Activated naive CD8-positive, alpha-beta T cell treated with anti-CD3 and anti-CD28 coated beads for 36 hours (primary cell): ENCODE data around the gene LRRC4C. TPM values are rescaled to one million over a fixed set of nuclear protein-coding genes. Genes with fewer than 3 reads are reported as not detected.
"Not testable (repeated sequence)": the region's sequence is repeated elsewhere in the genome, so short reads cannot be mapped to it uniquely, and the experiment has no call there.

Experiments used
- DNase-seq: peaks from one replicate; pipeline ENCODE4 v3.0.0; 2021
- H3K27ac Mint-ChIP-seq: one replicate; pipeline ENCODE4 v1.8.0; 2022; ENCODE audit warnings: mild to moderate bottlenecking, moderate library complexity, mixed read lengths
- H3K27me3 Mint-ChIP-seq: one replicate; pipeline ENCODE4 v1.8.0; 2022; ENCODE audit warnings: mild to moderate bottlenecking, mixed read lengths
- H3K36me3 Mint-ChIP-seq: one replicate; pipeline ENCODE4 v1.8.0; 2021; ENCODE audit warnings: mild to moderate bottlenecking, mixed read lengths
- H3K4me1 Mint-ChIP-seq: one replicate; pipeline ENCODE4 v1.8.0; 2021; ENCODE audit warnings: mixed read lengths
- H3K4me3 Mint-ChIP-seq: one replicate; pipeline ENCODE4 v1.8.0; 2022; ENCODE audit warnings: mild to moderate bottlenecking, moderate library complexity, mixed read lengths
- H3K9me3 Mint-ChIP-seq: one replicate; pipeline ENCODE4 v1.8.0; 2022; ENCODE audit warnings: mixed read lengths
- total RNA-seq, 2 experiments: library from RNA; stranded (reverse); gene quantifications; one replicate each; pipeline ENCODE4 v1.2.3, GENCODE V29; 2021

LRRC4C gene
- total RNA-seq, 2 experiments from 2014 or later, result not detected

DNA sequence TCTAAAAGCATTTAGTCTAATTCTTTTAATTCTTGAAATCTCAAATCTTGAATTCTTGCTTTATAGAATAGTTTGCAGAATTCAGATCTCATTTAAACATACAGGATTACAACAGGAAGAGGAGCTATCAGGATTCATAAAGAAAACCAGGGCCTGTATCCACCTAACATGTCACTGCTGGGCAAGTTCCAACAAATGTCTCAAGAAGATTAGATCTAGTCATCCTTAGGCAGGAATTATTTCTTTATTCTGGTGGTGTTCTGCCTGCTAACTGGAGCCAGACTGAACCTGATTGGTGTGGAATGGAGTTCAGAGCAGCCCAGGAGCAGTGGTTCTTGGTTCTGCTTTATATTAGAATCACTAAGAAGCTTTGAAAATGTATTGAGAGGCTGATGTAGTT lies 500.7 kb downstream of the LRRC4C start:
- Mint-ChIP-seq H3K4me3 (no peak overlapping the region), H3K36me3 (no peaks in the 10 kb centered on the region), H3K9me3 (no peaks in the 10 kb centered on the region), H3K27ac (no peak overlapping the region), H3K27me3 (no peaks in the 10 kb centered on the region), H3K4me1 (no peaks in the 10 kb centered on the region)
- no peak for DNase-seq

DNA sequence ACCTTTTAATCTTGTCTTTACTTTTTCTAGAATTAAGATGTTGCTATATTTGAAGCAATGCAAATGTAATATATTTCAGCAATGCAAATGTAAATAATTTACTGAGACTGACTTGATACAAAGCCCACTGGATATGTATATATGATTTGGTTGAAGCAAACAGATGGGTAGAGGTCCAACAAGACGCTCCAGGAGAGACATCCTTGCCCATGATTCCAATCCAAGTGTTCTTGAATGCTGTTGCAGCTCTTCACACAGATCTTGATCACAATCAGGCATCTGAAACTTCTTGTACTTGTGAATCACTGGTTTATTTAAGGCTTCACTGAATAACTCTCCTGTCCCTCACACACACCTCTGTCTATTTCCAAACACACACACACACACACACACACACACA lies 507.0 kb downstream of the LRRC4C start:
- H3K9me3 Mint-ChIP-seq, result peaks cover 10% of the 10 kb centered on the region

DNA sequence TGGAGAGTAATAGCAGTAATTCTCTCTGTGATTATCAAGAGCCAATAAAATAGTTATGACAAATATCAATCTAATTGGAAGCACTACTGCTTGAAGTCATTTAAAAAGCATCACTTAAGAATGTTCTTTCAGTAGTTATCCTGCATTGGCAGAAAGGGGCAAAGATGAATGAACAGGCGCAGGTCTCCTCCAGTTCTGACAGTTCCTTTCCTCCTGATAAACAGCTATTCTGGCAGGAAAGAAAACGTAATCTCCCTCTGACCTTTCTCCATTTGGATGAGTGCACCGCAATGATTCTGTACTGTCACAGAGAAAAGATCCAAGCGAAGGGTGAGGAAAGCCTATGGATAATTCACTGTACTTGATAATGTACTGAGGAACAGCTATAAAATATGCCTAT lies 521.5 kb downstream of the LRRC4C start:
- Mint-ChIP-seq H3K36me3 (no peaks in the 10 kb centered on the region), H3K4me3 (no peak overlapping the region), H3K27ac (no peak overlapping the region), H3K27me3 (no peaks in the 10 kb centered on the region), H3K4me1 (no peaks in the 10 kb centered on the region), H3K9me3 (peaks cover 13% of the 10 kb centered on the region)
- DNase-seq, result no peak

More for the DNA sequence above, 507.0 kb downstream of the LRRC4C start:
- no peak overlapping the region for H3K4me3 Mint-ChIP-seq
- no peaks in the 10 kb centered on the region for H3K27me3 Mint-ChIP-seq
- no peaks in the 10 kb centered on the region for H3K36me3 Mint-ChIP-seq
- no peaks in the 10 kb centered on the region for H3K4me1 Mint-ChIP-seq
- H3K27ac Mint-ChIP-seq, result no peak overlapping the region
- no peak for DNase-seq

DNA sequence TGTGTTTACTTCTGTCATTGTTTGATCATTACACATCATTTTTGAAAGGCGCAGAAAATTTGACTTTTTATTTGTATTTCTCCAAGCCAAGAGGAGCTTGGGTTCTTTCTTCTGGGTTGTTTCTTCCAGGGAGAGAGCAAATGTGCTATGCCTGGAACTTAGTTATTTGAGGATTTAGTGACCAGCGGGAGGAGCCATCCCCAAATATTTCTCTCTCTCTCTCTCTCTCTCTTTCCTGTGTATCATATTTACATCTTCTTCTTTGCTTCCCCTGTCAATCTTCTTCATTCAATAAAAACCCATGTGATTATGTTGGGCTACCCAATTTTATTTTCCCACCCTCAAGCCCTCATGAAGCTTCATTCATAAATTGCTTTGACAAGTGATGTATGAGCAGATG lies 534.5 kb downstream of the LRRC4C start:
- Mint-ChIP-seq H3K4me1 (no peaks in the 10 kb centered on the region), H3K27ac (no peak overlapping the region), H3K27me3 (no peaks in the 10 kb centered on the region), H3K36me3 (no peaks in the 10 kb centered on the region), H3K9me3 (peaks cover 2% of the 10 kb centered on the region), H3K4me3 (no peak overlapping the region)
- DNase-seq, result no peak

DNA sequence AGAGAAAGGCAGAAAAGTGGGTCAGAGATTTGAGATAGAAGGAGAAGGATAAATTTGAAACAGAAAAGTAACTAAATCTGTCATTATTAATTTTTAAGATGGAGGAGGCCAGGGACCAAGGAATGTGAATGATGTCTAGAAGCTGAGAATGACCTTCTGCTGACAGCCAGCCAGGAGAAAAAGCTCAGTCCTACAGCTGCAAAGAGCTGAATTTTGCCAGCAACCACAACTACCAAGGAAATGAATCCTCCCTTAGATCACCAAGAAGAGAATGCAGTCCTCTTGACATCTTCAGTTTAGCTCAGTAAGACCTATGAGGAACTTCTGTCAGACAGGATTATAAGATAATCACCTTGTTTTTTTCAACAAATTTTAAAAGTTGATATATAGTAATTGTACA lies 538.2 kb downstream of the LRRC4C start:
- Mint-ChIP-seq H3K4me3 (no peak overlapping the region), H3K27ac (no peak overlapping the region), H3K9me3 (peaks cover 5% of the 10 kb centered on the region), H3K4me1 (no peaks in the 10 kb centered on the region), H3K27me3 (no peaks in the 10 kb centered on the region), H3K36me3 (no peaks in the 10 kb centered on the region)
- no peak for DNase-seq

DNA sequence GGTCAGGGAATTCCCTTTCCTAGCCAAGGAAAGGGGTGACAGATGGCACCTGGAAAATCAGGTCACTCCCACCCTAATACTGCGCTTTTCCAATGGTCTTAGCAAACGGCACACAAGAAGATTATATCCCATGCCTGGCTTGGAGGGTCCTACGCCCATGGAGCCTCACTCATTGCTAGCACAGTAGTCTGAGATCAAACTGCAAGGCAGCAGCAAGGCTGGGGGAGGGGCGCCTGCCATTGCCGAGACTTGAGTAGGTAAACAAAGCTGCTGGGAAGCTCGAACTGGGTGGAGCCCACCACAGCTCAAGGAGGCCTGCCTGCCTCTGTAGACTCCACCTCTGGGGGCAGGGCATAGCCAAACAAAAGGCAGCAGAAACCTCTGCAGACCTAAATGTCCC lies 548.7 kb downstream of the LRRC4C start:
- H3K27me3 Mint-ChIP-seq, H3K9me3 Mint-ChIP-seq, H3K36me3 Mint-ChIP-seq, H3K27ac Mint-ChIP-seq, H3K4me1 Mint-ChIP-seq, DNase-seq, H3K4me3 Mint-ChIP-seq: not testable (repeated sequence)

DNA sequence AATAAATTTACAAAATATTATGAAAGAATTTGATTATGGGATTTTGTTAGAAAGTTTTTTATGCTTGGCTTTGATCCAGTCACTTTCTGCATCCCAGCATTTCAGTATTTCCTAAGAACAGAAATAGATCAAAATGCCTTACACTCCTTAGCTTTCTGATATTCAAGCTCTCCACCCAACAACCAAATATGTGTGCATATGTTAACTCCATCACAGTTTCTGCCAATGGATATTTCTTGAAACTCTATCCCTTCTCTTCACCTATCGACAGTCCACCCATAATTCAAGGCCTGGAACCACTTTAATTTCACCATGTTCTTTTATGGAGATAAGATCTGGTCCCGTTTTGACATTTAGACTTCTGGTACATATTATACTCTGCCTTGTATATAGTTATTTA lies 565.0 kb downstream of the LRRC4C start:
- Mint-ChIP-seq H3K27me3 (no peaks in the 10 kb centered on the region), H3K4me3 (no peak overlapping the region), H3K9me3 (peaks cover 5% of the 10 kb centered on the region), H3K36me3 (no peaks in the 10 kb centered on the region), H3K4me1 (no peaks in the 10 kb centered on the region), H3K27ac (no peak overlapping the region)
- DNase-seq, result no peak

DNA sequence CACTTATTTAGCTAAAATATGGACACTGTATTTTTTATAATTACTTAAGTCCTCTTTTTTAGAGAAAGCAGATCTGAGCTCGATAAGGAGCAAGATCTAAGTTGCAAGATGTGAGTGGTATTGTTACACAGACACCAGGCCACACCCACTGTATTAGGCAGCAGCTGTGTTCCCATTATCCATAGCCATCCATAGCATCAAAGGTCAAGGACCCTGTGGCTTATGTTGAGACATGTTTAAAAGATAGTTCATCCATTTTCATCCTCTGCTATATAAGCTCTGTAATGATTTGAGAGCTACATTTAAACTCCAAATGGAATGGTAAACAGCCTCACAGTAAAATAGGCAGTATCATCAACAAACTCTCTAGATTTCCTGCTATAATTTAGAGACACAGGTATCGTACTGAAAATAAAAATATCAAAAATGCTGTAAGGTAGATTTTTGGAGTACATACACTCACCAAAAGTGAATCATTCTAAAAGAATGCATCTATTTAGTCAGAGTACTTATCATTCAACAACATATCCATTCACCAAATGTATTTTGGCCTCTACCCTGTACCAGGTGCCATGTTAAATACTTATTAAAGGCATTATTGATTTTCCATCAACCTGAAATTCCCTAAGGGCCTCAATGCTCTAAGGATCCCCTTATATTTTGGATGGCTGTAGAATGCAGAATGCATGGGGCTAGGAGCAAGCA lies 574.0 kb downstream of the LRRC4C start:
- Mint-ChIP-seq H3K9me3 (peaks cover 5% of the 10 kb centered on the region), H3K4me1 (no peaks in the 10 kb centered on the region), H3K27ac (no peak overlapping the region), H3K4me3 (no peak overlapping the region), H3K36me3 (no peaks in the 10 kb centered on the region), H3K27me3 (no peaks in the 10 kb centered on the region)
- DNase-seq, result no peak

DNA sequence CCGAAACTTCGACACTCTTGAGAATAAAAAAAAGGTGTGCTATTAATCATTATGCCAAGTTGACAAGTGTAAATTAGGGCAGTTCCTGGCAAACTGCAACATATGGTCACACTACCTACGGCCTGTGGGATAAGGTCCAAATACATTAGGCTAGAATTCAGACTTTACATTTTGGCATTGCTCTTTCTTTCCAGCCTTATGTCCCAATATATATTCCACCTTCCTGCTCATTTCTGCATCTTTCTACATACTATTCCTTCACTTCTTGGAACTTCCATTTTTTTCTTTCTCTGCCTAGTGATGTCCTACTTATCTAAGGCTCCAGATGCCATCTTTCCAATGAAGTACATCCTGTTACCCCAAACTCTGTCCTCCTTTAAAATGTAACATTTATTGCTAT lies 577.2 kb downstream of the LRRC4C start:
- Mint-ChIP-seq H3K27ac (no peak overlapping the region), H3K4me1 (no peaks in the 10 kb centered on the region), H3K9me3 (peaks cover 6% of the 10 kb centered on the region), H3K27me3 (no peaks in the 10 kb centered on the region), H3K4me3 (no peak overlapping the region), H3K36me3 (no peaks in the 10 kb centered on the region)
- DNase-seq, result no peak

DNA sequence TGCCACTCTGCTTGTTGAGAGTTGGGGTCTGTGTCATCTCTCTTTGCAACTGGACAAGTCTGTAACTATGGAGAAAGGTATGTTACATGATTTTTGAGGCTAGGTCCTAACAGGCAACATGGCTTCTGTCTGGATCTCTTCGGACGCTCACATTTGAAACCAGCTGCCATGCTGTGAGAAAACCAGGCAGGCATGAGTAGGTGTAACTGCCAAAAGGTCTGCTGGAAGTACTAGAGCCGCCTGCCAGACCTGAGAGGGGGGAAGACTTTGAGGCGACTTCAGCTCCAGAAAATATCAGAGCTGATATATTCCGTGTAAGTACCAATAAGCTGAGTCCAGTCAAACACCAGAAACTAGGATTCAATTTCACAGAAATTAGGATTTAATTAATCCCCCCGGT lies 579.5 kb downstream of the LRRC4C start:
- no peak overlapping the region for H3K27ac Mint-ChIP-seq
- H3K36me3 Mint-ChIP-seq, result no peaks in the 10 kb centered on the region
- H3K27me3 Mint-ChIP-seq, result no peaks in the 10 kb centered on the region
- H3K4me3 Mint-ChIP-seq, result no peak overlapping the region
- no peak for DNase-seq
- no peaks in the 10 kb centered on the region for H3K4me1 Mint-ChIP-seq
- peaks cover 8% of the 10 kb centered on the region for H3K9me3 Mint-ChIP-seq

DNA sequence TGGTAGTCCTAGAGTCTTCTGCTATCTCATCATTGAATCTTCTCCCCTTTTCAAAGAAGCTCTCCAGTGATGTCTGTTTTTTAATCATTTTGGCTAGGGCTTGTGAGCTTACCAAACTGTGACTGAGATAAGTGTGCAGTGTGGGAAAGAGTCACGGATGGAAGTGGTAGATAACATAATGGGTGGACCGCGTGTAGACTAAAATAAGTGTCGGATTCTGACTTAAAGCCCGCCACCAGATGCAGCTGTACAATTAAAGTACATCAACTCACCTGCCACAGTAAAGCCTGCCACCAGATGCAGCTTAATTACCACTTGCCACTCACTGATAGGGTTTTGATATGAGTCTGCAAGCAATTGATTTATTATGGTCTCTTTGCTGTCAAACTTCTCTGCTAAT lies 581.5 kb downstream of the LRRC4C start:
- no peak for DNase-seq
- no peak overlapping the region for H3K4me3 Mint-ChIP-seq
- no peak overlapping the region for H3K27ac Mint-ChIP-seq
- H3K9me3 Mint-ChIP-seq, result peaks cover 12% of the 10 kb centered on the region
- no peaks in the 10 kb centered on the region for H3K27me3 Mint-ChIP-seq
- no peaks in the 10 kb centered on the region for H3K36me3 Mint-ChIP-seq
- no peaks in the 10 kb centered on the region for H3K4me1 Mint-ChIP-seq

DNA sequence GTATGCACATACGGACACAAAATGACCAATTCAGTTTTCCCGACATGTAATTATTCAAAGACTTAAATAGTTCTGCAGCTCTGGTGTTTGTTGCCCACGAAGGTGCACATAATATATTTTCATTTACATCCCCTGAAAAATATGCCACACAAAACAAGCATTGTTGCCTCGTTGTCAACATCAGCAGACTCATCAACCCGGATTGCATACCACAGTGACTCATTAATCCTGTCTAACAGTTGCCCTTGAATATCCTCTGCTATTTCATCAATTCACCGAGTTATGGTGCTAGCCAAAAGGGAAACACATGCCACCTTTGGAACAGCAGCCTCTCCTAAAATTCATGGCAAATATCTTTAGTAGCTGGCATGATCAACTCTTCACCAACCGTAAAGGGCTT lies 582.2 kb downstream of the LRRC4C start:
- DNase-seq, result no peak
- Mint-ChIP-seq H3K9me3 (peaks cover 11% of the 10 kb centered on the region), H3K4me3 (no peak overlapping the region), H3K36me3 (no peaks in the 10 kb centered on the region), H3K27ac (no peak overlapping the region), H3K27me3 (no peaks in the 10 kb centered on the region), H3K4me1 (no peaks in the 10 kb centered on the region)

DNA sequence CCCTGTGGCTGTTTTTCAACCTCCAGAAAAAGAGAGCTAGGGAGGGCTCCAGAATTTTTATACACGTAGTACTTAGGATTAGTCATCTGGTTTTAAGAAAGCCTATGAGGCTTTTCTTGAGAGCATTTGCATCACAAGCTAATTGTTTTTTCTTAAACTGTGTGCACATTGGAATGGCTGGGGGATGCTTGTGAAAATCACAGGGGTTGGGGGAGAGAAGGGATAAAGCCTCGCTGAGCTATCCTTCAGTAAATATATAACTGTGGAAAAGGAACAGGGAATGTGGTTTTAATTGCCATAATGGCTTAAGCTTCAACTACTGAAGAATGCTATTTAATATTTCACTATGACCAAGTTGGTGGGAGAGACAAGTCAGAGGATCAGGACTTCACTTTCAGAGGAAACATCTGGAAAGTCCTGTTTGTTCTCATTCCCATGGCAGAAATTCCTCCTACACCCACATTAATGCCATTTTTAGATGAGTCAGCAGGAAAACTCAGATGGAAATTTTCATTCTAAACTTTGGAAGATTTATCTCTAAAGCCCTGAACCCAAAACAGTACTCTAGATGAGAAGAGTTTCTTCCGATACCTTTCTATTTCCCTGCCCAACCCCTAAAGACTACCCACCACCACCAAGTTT lies 591.3 kb downstream of the LRRC4C start:
- H3K36me3 Mint-ChIP-seq, result no peaks in the 10 kb centered on the region
- H3K4me1 Mint-ChIP-seq, result no peaks in the 10 kb centered on the region
- no peak overlapping the region for H3K4me3 Mint-ChIP-seq
- H3K27me3 Mint-ChIP-seq, result no peaks in the 10 kb centered on the region
- H3K27ac Mint-ChIP-seq, result no peak overlapping the region
- DNase-seq, result no peak
- peaks cover 13% of the 10 kb centered on the region for H3K9me3 Mint-ChIP-seq

DNA sequence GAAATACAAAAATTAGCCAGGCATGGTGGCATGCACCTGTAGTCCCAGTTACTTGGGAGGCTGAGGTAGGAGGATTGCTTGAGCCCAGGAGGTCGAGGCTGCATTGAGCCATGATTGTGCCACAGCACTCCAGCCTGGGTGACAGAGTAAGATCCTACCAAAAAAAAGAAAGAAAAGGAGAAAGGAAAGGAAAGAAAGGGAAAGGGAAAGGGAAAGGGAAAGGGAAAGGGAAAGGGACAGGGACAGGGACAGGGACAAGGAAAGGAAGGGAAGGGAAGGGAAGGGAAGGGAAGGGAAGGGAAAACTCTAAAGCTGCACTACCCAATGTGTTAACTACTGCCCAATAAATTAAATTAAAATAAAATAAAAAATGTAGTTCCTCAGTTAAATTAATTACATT lies 601.7 kb downstream of the LRRC4C start:
- not testable (repeated sequence) for H3K27ac Mint-ChIP-seq, H3K27me3 Mint-ChIP-seq, H3K36me3 Mint-ChIP-seq, H3K9me3 Mint-ChIP-seq, H3K4me1 Mint-ChIP-seq, DNase-seq, H3K4me3 Mint-ChIP-seq

DNA sequence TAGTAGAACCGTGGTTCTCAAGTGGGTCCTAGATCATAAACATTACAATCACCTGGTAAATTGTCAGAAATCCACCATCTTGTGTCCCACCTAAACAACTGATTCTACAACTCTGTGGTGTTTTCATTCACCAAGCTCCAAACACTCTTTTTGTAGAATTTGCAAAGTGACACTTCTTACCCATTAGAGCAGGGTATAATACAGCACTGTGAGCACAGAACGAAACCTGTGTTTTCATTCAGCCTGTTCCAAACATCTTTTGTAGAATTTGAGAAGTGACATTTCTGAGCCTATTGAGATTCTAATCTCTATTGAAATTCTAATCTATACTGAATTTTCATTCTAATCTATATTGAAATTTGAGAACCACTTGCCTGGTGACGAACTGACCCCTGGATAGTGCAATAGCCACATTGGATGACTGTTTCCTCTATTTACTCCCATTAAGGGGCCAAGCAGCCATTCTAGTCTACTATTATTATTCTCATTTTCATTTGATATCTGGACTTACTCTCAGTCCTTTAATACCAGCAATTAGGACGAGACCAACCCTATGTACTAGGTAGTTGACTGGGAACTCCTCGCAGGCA lies 616.6 kb downstream of the LRRC4C start:
- H3K9me3 Mint-ChIP-seq, result peaks cover 15% of the 10 kb centered on the region
- H3K4me3 Mint-ChIP-seq, result no peak overlapping the region
- H3K36me3 Mint-ChIP-seq, result no peaks in the 10 kb centered on the region
- no peak for DNase-seq
- H3K4me1 Mint-ChIP-seq, result no peaks in the 10 kb centered on the region
- no peaks in the 10 kb centered on the region for H3K27me3 Mint-ChIP-seq
- no peak overlapping the region for H3K27ac Mint-ChIP-seq

DNA sequence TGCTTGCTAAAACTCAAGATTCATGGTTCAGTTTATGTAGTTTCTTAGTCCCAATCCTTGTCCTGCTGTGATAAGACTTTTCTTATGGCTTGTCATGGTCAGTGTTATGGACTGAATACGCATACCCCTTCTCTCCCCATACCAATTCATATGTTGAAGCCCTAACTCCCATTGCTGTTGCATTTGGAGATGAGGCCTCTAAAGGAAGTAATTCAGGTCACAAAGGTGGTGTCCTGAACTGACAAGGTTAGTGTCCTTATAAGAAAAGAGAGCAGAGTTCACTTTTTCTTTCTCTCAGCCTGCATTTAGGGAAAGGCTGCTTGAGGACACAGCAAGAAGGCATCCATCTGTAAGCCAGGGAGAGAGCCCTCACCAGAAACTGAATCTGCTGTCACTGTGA lies 618.2 kb downstream of the LRRC4C start:
- Mint-ChIP-seq H3K4me3 (no peak overlapping the region), H3K27me3 (no peaks in the 10 kb centered on the region), H3K27ac (no peak overlapping the region), H3K4me1 (no peaks in the 10 kb centered on the region), H3K9me3 (peaks cover 7% of the 10 kb centered on the region), H3K36me3 (no peaks in the 10 kb centered on the region)
- no peak for DNase-seq
